ENCODE results near the gene OTUB1.

- TF ChIP-seq CTCF (conservative IDR thresholded peaks at IDR 0.05) (no peak), ZFX (IDR thresholded peaks at IDR 0.05) (no peak)
Observed at GRCh38 chr11:64000026-64000739, 13.9 kb downstream of the OTUB1 start.

Measured in C4-2B (cell line).